WTC11 (cell line): Measurements from ENCODE around the gene KDM1B. TPM values are rescaled to one million over a fixed set of nuclear protein-coding genes. Genes with fewer than 3 reads are reported as not detected.

Experiments
- ATAC-seq: fragments of 200-7000 bp; cut with Tn5 transposase; 2 replicates; pipeline ENCODE4 v1.10.0; 2021; ENCODE audit warnings: mild to moderate bottlenecking, moderate library complexity
- CTCF ChIA-PET: fragments of 300-600 bp; sonication (Branson Sonifier 250); formaldehyde crosslinking; loops from one replicate; lab custom pipeline; 2021; ENCODE audit warnings: antibody characterized with exemption; lab: Charles Lee
- POLR2A ChIA-PET: fragments of 350-600 bp; sonication (Branson Sonifier 250); formaldehyde crosslinking; loops from one replicate; lab custom pipeline; 2021; ENCODE audit warnings: antibody characterized with exemption; lab: Charles Lee
- DNase-seq: peaks from one replicate; pipeline ENCODE4 v3.0.0; 2021; ENCODE audit warnings: low spot score
- H3K27ac Mint-ChIP-seq: 2 replicates; pipeline ENCODE4 v1.8.0; 2021; ENCODE audit warnings: mixed read lengths
- H3K27me3 Mint-ChIP-seq: 2 replicates; pipeline ENCODE4 v1.8.0; 2021; ENCODE audit warnings: low read depth, mild to moderate bottlenecking, moderate library complexity, mixed read lengths
- H3K36me3 Mint-ChIP-seq: 2 replicates; pipeline ENCODE4 v1.8.0; 2021; ENCODE audit warnings: mixed read lengths
- H3K4me1 Mint-ChIP-seq: 2 replicates; pipeline ENCODE4 v1.8.0; 2022; ENCODE audit warnings: mixed read lengths
- H3K4me3 Mint-ChIP-seq: 2 replicates; pipeline ENCODE4 v1.8.0; 2021; ENCODE audit warnings: mild to moderate bottlenecking, moderate library complexity, mixed read lengths
- H3K9me3 Mint-ChIP-seq: 2 replicates; pipeline ENCODE4 v1.8.0; 2021; ENCODE audit warnings: mixed read lengths
- EMX1 ChIP-seq: fragments of 250-450 bp; sonication (Bioruptor Pico); IDR thresholded peaks from 2 replicates; pipeline ENCODE4 v1.8.0; 2021; ENCODE audit warnings: mild to moderate bottlenecking
- IRF2 ChIP-seq: sonication (generic); formaldehyde crosslinking; IDR thresholded peaks from 2 replicates; pipeline ENCODE4 v1.8.0; 2022; ENCODE audit warnings: low read depth, missing genetic modification reagents, borderline replicate concordance
- KAT7 ChIP-seq: sonication (generic); formaldehyde crosslinking; IDR thresholded peaks from 2 replicates; pipeline ENCODE4 v1.8.1; 2023; ENCODE audit warnings: missing genetic modification reagents, mild to moderate bottlenecking, borderline replicate concordance
- OVOL2 ChIP-seq: fragments of 250-450 bp; sonication (Bioruptor Pico); IDR thresholded peaks from 2 replicates; pipeline ENCODE4 v1.9.0; 2021; ENCODE audit warnings: mild to moderate bottlenecking, borderline replicate concordance
- ZNF396 ChIP-seq: fragments of 250-450 bp; sonication (Bioruptor Pico); IDR thresholded peaks from 2 replicates; pipeline ENCODE4 v1.8.0; 2021; ENCODE audit warnings: mild to moderate bottlenecking, moderate library complexity, borderline replicate concordance
- total RNA-seq: library from RNA; stranded (reverse); gene quantifications from 3 replicates; pipeline ENCODE4 v1.2.3, GENCODE V29; 2021
- TF ChIP-seq, protein P1 (sequence below): fragments of 200-600 bp; IDR thresholded peaks from 2 replicates; pipeline ENCODE4 v1.8.0; 2022; ENCODE audit warnings: antibody characterized with exemption
- TF ChIP-seq, protein P2 (sequence below): fragments of 250-450 bp; sonication (Bioruptor Pico); IDR thresholded peaks from 2 replicates; pipeline ENCODE4 v2.1.2; 2022; ENCODE audit warnings: mild to moderate bottlenecking, moderate library complexity
- TF ChIP-seq, protein P3 (sequence below): sonication (generic); formaldehyde crosslinking; IDR thresholded peaks from 2 replicates; pipeline ENCODE4 v1.8.1; 2023; ENCODE audit warnings: mild to moderate bottlenecking, missing genetic modification reagents, borderline replicate concordance
- TF ChIP-seq, protein P4 (sequence below): sonication (generic); formaldehyde crosslinking; IDR thresholded peaks from 2 replicates; pipeline ENCODE4 v1.8.0; 2022; ENCODE audit warnings: mild to moderate bottlenecking, missing genetic modification reagents
- TF ChIP-seq, protein P5 (sequence below): sonication (generic); formaldehyde crosslinking; IDR thresholded peaks from 2 replicates; pipeline ENCODE4 v1.8.0; 2022; ENCODE audit warnings: mild to moderate bottlenecking, missing genetic modification reagents
- TF ChIP-seq, protein P6 (sequence below): fragments of 250-450 bp; sonication (Bioruptor Pico); IDR thresholded peaks from 2 replicates; pipeline ENCODE4 v1.9.0; 2021; ENCODE audit warnings: moderate library complexity, mild to moderate bottlenecking, inconsistent platforms, borderline replicate concordance
- TF ChIP-seq, protein P7 (sequence below): sonication (generic); formaldehyde crosslinking; IDR thresholded peaks from 2 replicates; pipeline ENCODE4 v1.8.0; 2023; ENCODE audit warnings: missing genetic modification reagents, mild to moderate bottlenecking, borderline replicate concordance
- TF ChIP-seq, protein P8 (sequence below): sonication (generic); formaldehyde crosslinking; IDR thresholded peaks from 2 replicates; pipeline ENCODE4 v1.8.1; 2023; ENCODE audit warnings: mild to moderate bottlenecking, missing genetic modification reagents

The KDM1B gene
- total RNA-seq, 1 experiment from 2014 or later = 6.7 TPM

DNA sequence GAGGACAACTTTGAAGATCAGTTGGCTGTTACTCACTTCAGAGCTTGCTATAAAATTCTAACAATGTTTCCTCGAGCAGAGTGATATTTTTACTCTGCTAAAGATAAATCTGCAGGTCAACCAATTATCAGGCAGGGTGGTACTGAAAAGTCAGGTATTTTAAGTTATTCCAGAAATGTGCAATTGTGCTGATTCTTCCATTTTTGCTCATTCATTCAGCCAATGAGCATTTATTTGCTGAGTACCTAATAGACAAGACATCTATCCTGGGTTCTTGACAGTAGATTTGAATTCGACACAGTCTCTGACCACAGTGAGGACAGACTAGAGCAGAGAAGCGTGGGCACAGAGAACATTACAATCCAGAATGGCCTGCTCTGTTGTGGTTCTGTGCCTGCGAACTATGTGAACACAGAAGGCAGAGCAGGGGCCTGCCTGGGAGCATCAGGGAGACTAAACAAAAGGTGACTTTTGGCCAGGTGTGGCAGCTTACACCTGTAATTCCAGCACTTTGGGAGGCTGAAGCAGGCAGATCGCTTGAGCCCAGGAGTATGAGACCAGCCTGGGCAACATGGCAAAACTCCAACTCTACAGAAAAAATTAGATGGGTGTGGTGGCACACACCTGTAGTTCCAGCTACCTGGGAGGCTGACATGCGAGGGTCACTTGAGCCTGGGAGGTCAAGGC lies 15.1 kb upstream of the KDM1B start:
- Mint-ChIP-seq H3K4me3 (no peak overlapping the region), H3K27me3 (no peaks in the 10 kb centered on the region), H3K4me1 (peaks cover 11% of the 10 kb centered on the region), H3K27ac (no peak overlapping the region), H3K9me3 (no peaks in the 10 kb centered on the region), H3K36me3 (peaks cover 30% of the 10 kb centered on the region)
- ATAC-seq (no peak), DNase-seq (no peak)
- CTCF ChIA-PET = interaction anchor here (1.0 kb wide), 1 partner anchor 18 kb away, joined by 3 read pairs; the partner anchor contains the start of gene NHLRC1
- TF ChIP-seq, protein P1, sequence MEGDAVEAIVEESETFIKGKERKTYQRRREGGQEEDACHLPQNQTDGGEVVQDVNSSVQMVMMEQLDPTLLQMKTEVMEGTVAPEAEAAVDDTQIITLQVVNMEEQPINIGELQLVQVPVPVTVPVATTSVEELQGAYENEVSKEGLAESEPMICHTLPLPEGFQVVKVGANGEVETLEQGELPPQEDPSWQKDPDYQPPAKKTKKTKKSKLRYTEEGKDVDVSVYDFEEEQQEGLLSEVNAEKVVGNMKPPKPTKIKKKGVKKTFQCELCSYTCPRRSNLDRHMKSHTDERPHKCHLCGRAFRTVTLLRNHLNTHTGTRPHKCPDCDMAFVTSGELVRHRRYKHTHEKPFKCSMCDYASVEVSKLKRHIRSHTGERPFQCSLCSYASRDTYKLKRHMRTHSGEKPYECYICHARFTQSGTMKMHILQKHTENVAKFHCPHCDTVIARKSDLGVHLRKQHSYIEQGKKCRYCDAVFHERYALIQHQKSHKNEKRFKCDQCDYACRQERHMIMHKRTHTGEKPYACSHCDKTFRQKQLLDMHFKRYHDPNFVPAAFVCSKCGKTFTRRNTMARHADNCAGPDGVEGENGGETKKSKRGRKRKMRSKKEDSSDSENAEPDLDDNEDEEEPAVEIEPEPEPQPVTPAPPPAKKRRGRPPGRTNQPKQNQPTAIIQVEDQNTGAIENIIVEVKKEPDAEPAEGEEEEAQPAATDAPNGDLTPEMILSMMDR = no peak
- TF ChIP-seq, protein P2, sequence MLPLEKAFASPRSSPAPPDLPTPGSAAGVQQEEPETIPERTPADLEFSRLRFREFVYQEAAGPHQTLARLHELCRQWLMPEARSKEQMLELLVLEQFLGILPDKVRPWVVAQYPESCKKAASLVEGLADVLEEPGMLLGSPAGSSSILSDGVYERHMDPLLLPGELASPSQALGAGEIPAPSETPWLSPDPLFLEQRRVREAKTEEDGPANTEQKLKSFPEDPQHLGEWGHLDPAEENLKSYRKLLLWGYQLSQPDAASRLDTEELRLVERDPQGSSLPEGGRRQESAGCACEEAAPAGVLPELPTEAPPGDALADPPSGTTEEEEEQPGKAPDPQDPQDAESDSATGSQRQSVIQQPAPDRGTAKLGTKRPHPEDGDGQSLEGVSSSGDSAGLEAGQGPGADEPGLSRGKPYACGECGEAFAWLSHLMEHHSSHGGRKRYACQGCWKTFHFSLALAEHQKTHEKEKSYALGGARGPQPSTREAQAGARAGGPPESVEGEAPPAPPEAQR (CRISPR knock-in tag) = no peak
- TF ChIP-seq ZNF396 (CRISPR knock-in tag) (no peak), IRF2 (CRISPR knock-in tag) (no peak), OVOL2 (CRISPR knock-in tag) (no peak), EMX1 (CRISPR knock-in tag) (no peak), KAT7 (CRISPR knock-in tag) (no peak)
- TF ChIP-seq, protein P3, sequence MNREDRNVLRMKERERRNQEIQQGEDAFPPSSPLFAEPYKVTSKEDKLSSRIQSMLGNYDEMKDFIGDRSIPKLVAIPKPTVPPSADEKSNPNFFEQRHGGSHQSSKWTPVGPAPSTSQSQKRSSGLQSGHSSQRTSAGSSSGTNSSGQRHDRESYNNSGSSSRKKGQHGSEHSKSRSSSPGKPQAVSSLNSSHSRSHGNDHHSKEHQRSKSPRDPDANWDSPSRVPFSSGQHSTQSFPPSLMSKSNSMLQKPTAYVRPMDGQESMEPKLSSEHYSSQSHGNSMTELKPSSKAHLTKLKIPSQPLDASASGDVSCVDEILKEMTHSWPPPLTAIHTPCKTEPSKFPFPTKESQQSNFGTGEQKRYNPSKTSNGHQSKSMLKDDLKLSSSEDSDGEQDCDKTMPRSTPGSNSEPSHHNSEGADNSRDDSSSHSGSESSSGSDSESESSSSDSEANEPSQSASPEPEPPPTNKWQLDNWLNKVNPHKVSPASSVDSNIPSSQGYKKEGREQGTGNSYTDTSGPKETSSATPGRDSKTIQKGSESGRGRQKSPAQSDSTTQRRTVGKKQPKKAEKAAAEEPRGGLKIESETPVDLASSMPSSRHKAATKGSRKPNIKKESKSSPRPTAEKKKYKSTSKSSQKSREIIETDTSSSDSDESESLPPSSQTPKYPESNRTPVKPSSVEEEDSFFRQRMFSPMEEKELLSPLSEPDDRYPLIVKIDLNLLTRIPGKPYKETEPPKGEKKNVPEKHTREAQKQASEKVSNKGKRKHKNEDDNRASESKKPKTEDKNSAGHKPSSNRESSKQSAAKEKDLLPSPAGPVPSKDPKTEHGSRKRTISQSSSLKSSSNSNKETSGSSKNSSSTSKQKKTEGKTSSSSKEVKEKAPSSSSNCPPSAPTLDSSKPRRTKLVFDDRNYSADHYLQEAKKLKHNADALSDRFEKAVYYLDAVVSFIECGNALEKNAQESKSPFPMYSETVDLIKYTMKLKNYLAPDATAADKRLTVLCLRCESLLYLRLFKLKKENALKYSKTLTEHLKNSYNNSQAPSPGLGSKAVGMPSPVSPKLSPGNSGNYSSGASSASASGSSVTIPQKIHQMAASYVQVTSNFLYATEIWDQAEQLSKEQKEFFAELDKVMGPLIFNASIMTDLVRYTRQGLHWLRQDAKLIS = no peak
- TF ChIP-seq, protein P4, sequence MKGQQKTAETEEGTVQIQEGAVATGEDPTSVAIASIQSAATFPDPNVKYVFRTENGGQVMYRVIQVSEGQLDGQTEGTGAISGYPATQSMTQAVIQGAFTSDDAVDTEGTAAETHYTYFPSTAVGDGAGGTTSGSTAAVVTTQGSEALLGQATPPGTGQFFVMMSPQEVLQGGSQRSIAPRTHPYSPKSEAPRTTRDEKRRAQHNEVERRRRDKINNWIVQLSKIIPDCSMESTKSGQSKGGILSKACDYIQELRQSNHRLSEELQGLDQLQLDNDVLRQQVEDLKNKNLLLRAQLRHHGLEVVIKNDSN (CRISPR knock-in tag) = no peak
- TF ChIP-seq, protein P5, sequence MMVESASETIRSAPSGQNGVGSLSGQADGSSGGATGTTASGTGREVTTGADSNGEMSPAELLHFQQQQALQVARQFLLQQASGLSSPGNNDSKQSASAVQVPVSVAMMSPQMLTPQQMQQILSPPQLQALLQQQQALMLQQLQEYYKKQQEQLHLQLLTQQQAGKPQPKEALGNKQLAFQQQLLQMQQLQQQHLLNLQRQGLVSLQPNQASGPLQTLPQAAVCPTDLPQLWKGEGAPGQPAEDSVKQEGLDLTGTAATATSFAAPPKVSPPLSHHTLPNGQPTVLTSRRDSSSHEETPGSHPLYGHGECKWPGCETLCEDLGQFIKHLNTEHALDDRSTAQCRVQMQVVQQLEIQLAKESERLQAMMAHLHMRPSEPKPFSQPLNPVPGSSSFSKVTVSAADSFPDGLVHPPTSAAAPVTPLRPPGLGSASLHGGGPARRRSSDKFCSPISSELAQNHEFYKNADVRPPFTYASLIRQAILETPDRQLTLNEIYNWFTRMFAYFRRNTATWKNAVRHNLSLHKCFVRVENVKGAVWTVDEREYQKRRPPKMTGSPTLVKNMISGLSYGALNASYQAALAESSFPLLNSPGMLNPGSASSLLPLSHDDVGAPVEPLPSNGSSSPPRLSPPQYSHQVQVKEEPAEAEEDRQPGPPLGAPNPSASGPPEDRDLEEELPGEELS (CRISPR knock-in tag) = no peak
- TF ChIP-seq, protein P6, sequence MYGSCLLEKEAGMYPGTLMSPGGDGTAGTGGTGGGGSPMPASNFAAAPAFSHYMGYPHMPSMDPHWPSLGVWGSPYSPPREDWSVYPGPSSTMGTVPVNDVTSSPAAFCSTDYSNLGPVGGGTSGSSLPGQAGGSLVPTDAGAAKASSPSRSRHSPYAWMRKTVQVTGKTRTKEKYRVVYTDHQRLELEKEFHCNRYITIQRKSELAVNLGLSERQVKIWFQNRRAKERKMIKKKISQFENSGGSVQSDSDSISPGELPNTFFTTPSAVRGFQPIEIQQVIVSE = no peak
- TF ChIP-seq, protein P7, sequence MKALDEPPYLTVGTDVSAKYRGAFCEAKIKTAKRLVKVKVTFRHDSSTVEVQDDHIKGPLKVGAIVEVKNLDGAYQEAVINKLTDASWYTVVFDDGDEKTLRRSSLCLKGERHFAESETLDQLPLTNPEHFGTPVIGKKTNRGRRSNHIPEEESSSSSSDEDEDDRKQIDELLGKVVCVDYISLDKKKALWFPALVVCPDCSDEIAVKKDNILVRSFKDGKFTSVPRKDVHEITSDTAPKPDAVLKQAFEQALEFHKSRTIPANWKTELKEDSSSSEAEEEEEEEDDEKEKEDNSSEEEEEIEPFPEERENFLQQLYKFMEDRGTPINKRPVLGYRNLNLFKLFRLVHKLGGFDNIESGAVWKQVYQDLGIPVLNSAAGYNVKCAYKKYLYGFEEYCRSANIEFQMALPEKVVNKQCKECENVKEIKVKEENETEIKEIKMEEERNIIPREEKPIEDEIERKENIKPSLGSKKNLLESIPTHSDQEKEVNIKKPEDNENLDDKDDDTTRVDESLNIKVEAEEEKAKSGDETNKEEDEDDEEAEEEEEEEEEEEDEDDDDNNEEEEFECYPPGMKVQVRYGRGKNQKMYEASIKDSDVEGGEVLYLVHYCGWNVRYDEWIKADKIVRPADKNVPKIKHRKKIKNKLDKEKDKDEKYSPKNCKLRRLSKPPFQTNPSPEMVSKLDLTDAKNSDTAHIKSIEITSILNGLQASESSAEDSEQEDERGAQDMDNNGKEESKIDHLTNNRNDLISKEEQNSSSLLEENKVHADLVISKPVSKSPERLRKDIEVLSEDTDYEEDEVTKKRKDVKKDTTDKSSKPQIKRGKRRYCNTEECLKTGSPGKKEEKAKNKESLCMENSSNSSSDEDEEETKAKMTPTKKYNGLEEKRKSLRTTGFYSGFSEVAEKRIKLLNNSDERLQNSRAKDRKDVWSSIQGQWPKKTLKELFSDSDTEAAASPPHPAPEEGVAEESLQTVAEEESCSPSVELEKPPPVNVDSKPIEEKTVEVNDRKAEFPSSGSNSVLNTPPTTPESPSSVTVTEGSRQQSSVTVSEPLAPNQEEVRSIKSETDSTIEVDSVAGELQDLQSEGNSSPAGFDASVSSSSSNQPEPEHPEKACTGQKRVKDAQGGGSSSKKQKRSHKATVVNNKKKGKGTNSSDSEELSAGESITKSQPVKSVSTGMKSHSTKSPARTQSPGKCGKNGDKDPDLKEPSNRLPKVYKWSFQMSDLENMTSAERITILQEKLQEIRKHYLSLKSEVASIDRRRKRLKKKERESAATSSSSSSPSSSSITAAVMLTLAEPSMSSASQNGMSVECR (CRISPR knock-in tag) = no peak
- TF ChIP-seq, protein P8, sequence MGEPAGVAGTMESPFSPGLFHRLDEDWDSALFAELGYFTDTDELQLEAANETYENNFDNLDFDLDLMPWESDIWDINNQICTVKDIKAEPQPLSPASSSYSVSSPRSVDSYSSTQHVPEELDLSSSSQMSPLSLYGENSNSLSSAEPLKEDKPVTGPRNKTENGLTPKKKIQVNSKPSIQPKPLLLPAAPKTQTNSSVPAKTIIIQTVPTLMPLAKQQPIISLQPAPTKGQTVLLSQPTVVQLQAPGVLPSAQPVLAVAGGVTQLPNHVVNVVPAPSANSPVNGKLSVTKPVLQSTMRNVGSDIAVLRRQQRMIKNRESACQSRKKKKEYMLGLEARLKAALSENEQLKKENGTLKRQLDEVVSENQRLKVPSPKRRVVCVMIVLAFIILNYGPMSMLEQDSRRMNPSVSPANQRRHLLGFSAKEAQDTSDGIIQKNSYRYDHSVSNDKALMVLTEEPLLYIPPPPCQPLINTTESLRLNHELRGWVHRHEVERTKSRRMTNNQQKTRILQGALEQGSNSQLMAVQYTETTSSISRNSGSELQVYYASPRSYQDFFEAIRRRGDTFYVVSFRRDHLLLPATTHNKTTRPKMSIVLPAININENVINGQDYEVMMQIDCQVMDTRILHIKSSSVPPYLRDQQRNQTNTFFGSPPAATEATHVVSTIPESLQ (CRISPR knock-in tag) = no peak
- POLR2A ChIA-PET = no interaction called here
